Activated B cell treated with CpG ODN at 0.5 μM for 24 hours (primary cell): ENCODE results near the gene ST6GALNAC3. TPM values are rescaled to one million over a fixed set of nuclear protein-coding genes. Genes with fewer than 3 reads are reported as not detected.
"Not testable (repeated sequence)": the region's sequence is repeated elsewhere in the genome, so short reads cannot be mapped to it uniquely, and the experiment has no call there.

ENCODE experiments used
- ATAC-seq: fragments of 200-7000 bp; cut with Tn5 transposase; one replicate; pipeline ENCODE4 v1.10.0; 2021; ENCODE audit warnings: low read depth, mild to moderate bottlenecking, moderate library complexity
- CTCF ChIA-PET: fragments of 350-600 bp; sonication (Branson Sonifier 250); formaldehyde crosslinking; loops from one replicate; lab custom pipeline; 2021; ENCODE audit warnings: antibody characterized with exemption; lab: Charles Lee
- POLR2A ChIA-PET: fragments of 350-600 bp; sonication (Branson Sonifier 250); formaldehyde crosslinking; loops from one replicate; lab custom pipeline; 2021; ENCODE audit warnings: antibody characterized with exemption; lab: Charles Lee
- DNase-seq: peaks from one replicate; pipeline ENCODE4 v3.0.0; 2022
- H3K27ac Mint-ChIP-seq: one replicate; pipeline ENCODE4 v1.8.0; 2020; ENCODE audit warnings: mixed read lengths
- H3K27me3 Mint-ChIP-seq: one replicate; pipeline ENCODE4 v1.8.0; 2021; ENCODE audit warnings: mixed read lengths
- H3K36me3 Mint-ChIP-seq: one replicate; pipeline ENCODE4 v1.8.0; 2021; ENCODE audit warnings: low read depth, mixed read lengths
- H3K4me1 Mint-ChIP-seq: one replicate; pipeline ENCODE4 v1.8.0; 2021; ENCODE audit warnings: mixed read lengths
- H3K4me3 Mint-ChIP-seq: one replicate; pipeline ENCODE4 v1.8.0; 2020; ENCODE audit warnings: mild to moderate bottlenecking, mixed read lengths
- H3K9me3 Mint-ChIP-seq: one replicate; pipeline ENCODE4 v1.8.0; 2020; ENCODE audit warnings: mixed read lengths
- intact Hi-C: fragments of 100-400 bp; cut with micrococcal nuclease; formaldehyde crosslinking; loops from one replicate; pipeline ENCODE4 v1.15.1; 2024
- total RNA-seq: library from RNA; stranded (reverse); gene quantifications from 2 replicates; pipeline ENCODE4 v1.2.3, GENCODE V29; 2022
- TF ChIP-seq, protein P1 (sequence below): fragments of 200-600 bp; IDR thresholded peaks from one replicate; pipeline ENCODE4 v1.8.0; 2022; ENCODE audit warnings: antibody characterized with exemption, mild to moderate bottlenecking

Gene ST6GALNAC3
- total RNA-seq, 1 donor from 2014 or later: 12.6 TPM

DNA sequence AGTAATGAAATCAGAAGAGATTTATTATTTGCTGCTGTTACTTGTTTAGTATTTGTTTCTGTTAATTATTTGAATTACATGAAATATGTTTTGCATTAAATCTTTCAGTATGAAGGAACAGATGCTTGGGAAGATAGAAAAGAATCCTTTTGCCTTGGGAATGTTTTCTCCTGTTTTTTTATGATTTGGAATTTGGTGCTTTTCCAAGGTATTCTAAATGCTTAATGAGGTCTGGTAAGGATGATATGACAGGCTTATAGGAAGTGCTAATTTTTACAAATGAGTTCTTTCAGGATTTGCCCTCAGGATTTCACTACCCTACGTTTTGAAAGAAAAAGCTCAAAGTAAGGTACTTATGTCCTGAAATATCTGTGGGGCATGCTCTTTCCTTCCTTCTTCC lies 25.6 kb upstream of the ST6GALNAC3 start:
- H3K4me3 Mint-ChIP-seq: no peak overlapping the region
- H3K27ac Mint-ChIP-seq: no peak overlapping the region
- H3K9me3 Mint-ChIP-seq: no peaks in the 10 kb centered on the region
- DNase-seq (no peak), ATAC-seq (no peak)
- H3K4me1 Mint-ChIP-seq: no peaks in the 10 kb centered on the region
- peaks cover 9% of the 10 kb centered on the region for H3K27me3 Mint-ChIP-seq
- H3K36me3 Mint-ChIP-seq: no peaks in the 10 kb centered on the region
- intact Hi-C loops: no loop called here
- ChIA-PET POLR2A (no interaction called here), CTCF (no interaction called here)
- TF ChIP-seq, protein P1, sequence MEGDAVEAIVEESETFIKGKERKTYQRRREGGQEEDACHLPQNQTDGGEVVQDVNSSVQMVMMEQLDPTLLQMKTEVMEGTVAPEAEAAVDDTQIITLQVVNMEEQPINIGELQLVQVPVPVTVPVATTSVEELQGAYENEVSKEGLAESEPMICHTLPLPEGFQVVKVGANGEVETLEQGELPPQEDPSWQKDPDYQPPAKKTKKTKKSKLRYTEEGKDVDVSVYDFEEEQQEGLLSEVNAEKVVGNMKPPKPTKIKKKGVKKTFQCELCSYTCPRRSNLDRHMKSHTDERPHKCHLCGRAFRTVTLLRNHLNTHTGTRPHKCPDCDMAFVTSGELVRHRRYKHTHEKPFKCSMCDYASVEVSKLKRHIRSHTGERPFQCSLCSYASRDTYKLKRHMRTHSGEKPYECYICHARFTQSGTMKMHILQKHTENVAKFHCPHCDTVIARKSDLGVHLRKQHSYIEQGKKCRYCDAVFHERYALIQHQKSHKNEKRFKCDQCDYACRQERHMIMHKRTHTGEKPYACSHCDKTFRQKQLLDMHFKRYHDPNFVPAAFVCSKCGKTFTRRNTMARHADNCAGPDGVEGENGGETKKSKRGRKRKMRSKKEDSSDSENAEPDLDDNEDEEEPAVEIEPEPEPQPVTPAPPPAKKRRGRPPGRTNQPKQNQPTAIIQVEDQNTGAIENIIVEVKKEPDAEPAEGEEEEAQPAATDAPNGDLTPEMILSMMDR: no peak

DNA sequence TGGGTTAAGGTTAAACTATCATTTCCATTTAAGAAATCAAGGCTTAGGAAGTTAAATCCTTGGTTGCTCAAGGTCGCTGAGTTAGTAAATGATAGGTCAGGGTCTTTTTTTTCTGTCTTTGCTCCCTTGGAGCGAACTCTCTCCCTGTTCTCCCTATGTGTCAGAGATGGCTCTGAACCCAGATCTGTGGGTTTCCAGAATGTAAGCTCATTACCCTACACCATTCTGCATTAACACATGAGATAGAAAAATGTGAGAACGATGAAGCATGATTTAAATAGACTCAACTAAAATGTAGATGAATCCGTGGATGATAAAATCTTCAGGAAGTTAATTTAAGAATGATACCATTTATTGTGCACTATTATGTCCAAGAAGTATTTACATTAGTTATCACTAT lies 25.0 kb upstream of the ST6GALNAC3 start:
- intact Hi-C loops: no loop called here
- H3K4me3 Mint-ChIP-seq: no peak overlapping the region
- CTCF ChIA-PET: no interaction called here
- no peaks in the 10 kb centered on the region for H3K9me3 Mint-ChIP-seq
- TF ChIP-seq, protein P1: no peak
- POLR2A ChIA-PET: no interaction called here
- DNase-seq (no peak), ATAC-seq (no peak)
- H3K27me3 Mint-ChIP-seq: peaks cover 12% of the 10 kb centered on the region
- no peaks in the 10 kb centered on the region for H3K4me1 Mint-ChIP-seq
- no peaks in the 10 kb centered on the region for H3K36me3 Mint-ChIP-seq
- no peak overlapping the region for H3K27ac Mint-ChIP-seq

DNA sequence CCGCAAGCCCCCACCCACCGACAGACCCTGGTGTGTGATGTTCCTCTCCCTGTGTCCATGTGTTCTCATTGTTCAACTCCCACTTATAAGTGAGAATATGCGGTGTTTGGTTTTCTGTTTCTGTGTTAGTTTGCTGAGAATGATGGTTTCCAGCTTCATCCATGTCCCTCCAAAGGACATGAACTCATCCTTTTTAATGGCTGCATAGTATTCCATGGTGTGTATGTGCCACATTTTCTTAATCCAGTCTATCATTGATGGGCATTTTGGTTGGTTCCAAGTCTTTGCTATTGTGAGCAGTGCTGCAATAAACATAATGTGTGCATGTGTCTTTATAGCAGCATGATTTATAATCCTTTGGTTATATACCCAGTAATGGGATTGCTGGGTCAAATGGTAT lies 24.5 kb upstream of the ST6GALNAC3 start:
- H3K4me1 Mint-ChIP-seq, POLR2A ChIA-PET, CTCF ChIA-PET, intact Hi-C loops, ATAC-seq, H3K4me3 Mint-ChIP-seq, H3K9me3 Mint-ChIP-seq, DNase-seq, H3K36me3 Mint-ChIP-seq, H3K27ac Mint-ChIP-seq: not testable (repeated sequence)
- peaks cover 12% of the 10 kb centered on the region for H3K27me3 Mint-ChIP-seq

DNA sequence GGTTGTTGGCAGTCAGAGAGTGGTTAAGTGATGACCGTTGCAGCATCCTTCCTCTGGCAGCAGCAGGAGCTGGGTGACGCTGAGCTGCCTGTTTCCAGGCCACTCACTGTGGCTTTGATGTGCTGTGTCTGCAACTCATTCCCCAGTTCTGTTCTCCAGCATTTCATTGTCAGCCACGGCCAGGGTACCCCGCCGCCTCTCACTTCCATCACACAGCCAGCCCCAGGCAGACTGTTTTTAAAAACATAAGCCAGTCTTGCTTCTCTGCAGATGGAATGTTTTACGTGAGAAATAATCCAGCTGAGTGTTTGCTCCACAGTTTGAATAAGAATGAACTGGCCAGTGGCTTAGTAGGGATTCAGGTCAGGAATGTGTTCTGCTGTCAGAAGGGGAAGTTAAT lies 21.5 kb upstream of the ST6GALNAC3 start:
- ATAC-seq (no peak), DNase-seq (no peak)
- Mint-ChIP-seq H3K4me3 (no peak overlapping the region), H3K27me3 (peaks cover 15% of the 10 kb centered on the region), H3K27ac (no peak overlapping the region), H3K36me3 (no peaks in the 10 kb centered on the region), H3K4me1 (no peaks in the 10 kb centered on the region), H3K9me3 (no peaks in the 10 kb centered on the region)
- ChIA-PET CTCF (no interaction called here), POLR2A (no interaction called here)
- intact Hi-C loops: no loop called here
- TF ChIP-seq, protein P1: no peak

DNA sequence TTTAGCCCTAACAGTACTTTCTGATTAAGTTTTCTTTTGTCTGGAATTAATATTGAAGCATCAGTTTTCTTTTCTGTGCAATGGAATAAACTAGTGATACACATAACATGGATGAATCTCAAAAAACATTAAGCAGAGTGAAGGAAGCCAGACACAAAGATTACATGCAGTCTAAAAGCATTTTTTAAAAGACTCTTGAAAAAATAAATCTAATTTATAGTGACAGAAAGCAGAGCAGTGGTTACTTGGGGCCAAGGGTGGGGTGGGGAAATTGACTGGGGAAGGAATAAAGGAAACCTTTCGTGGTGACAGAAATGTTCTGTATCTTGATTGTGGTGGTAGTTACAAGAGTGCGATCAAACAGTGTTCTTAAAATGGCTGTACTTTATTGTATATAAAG lies 20.2 kb upstream of the ST6GALNAC3 start:
- DNase-seq (no peak), ATAC-seq (no peak)
- Mint-ChIP-seq H3K9me3 (no peaks in the 10 kb centered on the region), H3K27ac (no peak overlapping the region), H3K4me3 (no peak overlapping the region), H3K4me1 (no peaks in the 10 kb centered on the region), H3K36me3 (no peaks in the 10 kb centered on the region), H3K27me3 (peaks cover 15% of the 10 kb centered on the region)
- ChIA-PET POLR2A (no interaction called here), CTCF (no interaction called here)
- TF ChIP-seq, protein P1: no peak
- intact Hi-C loops: no loop called here

DNA sequence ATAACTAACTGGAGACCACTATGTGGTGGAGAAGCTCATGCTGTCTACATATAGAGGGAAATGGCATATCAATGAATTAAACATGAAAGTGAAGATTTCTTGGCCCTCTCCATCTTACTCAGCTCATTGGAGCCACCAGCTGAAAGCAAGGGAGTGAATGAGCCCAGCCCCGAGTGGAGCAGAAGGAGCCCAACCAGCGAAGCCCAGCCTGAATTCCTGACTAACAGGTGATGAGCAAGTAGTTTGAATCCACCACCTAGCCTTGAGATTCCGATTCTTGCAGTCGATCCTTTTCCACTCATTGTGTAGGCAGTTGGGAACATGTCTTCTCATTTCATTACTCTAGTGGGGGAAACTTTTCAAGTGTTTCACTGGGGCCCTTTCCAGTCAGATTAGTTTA lies 18.6 kb upstream of the ST6GALNAC3 start:
- no peak for ATAC-seq
- intact Hi-C loops: no loop called here
- H3K27ac Mint-ChIP-seq: no peak overlapping the region
- CTCF ChIA-PET: no interaction called here
- no peaks in the 10 kb centered on the region for H3K9me3 Mint-ChIP-seq
- no peaks in the 10 kb centered on the region for H3K4me1 Mint-ChIP-seq
- H3K27me3 Mint-ChIP-seq: peaks cover 15% of the 10 kb centered on the region
- H3K4me3 Mint-ChIP-seq: no peak overlapping the region
- H3K36me3 Mint-ChIP-seq: no peaks in the 10 kb centered on the region
- TF ChIP-seq, protein P1: no peak
- no peak for DNase-seq
- POLR2A ChIA-PET: no interaction called here
